ENCODE measurements around the gene SH2D3C. TPM values are rescaled to one million over a fixed set of nuclear protein-coding genes. Genes with fewer than 3 reads are reported as not detected.
A peak's percentile ranks its signal among the peaks of the same experiment; 100 is the strongest.

Gene SH2D3C
- total and polyA plus RNA-seq, 2 of the 8 experiments (the other 6 are each of a cell fraction or from before 2014, with no cell fraction given) = 6.4 to 8.1 TPM

GRCh38 chr9:127763918-127764384, 14.5 kb downstream of the SH2D3C start:
- DNase-seq (ENCODE audit: low read depth in 1 of 2, low spot score in 2 of 2) (peak in 1 of 2 experiments; percentile 85), FAIRE-seq (no peak)
- H2BK20ac ChIP-seq (ENCODE audit: low read length) = no peak overlapping the region
- no peak overlapping the region for H4K8ac ChIP-seq (ENCODE audit: extremely low read depth, insufficient read depth, low read length)
- H4K91ac ChIP-seq (replicated peaks; ENCODE audit: insufficient read length, low read length) = no peak overlapping the region
- no peak overlapping the region; a peak in 1 of 4 replicates for H3K4me2 ChIP-seq (ENCODE audit: insufficient read depth in 1 of 2, low read depth in 2 of 2, low read length in 2 of 2)
- H3K23me2 ChIP-seq (ENCODE audit: low read depth, low read length) = no peaks in the 10 kb centered on the region
- H3K4ac ChIP-seq (replicated peaks; ENCODE audit: insufficient read length, low read depth, low read length) = no peak overlapping the region
- peak overlapping the region; percentile 55; the same call in 1 of the 2 replicates for H2BK5ac ChIP-seq (ENCODE audit: low read depth, low read length)
- H2AK5ac ChIP-seq (ENCODE audit: low read depth, low read length) = no peak overlapping the region
- no peaks in the 10 kb centered on the region for H3K27me3 ChIP-seq (replicated peaks in 1 of 4; ENCODE audit: control insufficient read depth in 3 of 4, extremely low read depth in 1 of 4, insufficient read depth in 3 of 4, low read length in 3 of 4)
- H2BK120ac ChIP-seq (replicated peaks; ENCODE audit: low read depth, low read length) = no peak overlapping the region
- H2BK15ac ChIP-seq (ENCODE audit: low read length) = peak overlapping the region; percentile 61; the same call in 1 of the 2 replicates
- no peak overlapping the region for H3K56ac ChIP-seq (replicated peaks; ENCODE audit: insufficient read length, low read depth, low read length)
- WGBS, 2 experiments (ENCODE audit: extremely low coverage in 1 of 2, insufficient coverage in 1 of 2, insufficient read length in 1 of 2, insufficient replicate concordance in 2 of 2, low coverage in 1 of 2, low lambda C conversion rate in 2 of 2, missing lambda C conversion rate in 1 of 2) = 67% methylated on average over 7 of the region's 7 CpGs; no CpG with 5 or more reads in 1 of the 2 experiments
- 0 out of 8 replicates have a peak overlapping the region, but pooled peaks of 1 of the 4 experiments have one; percentile 0 for H3K4me3 ChIP-seq (ENCODE audit: extremely low read depth in 1 of 4, insufficient read depth in 2 of 4, low read depth in 3 of 4, low read length in 4 of 4)
- no peaks in the 10 kb centered on the region for H3K79me1 ChIP-seq (ENCODE audit: low read depth, low read length)
- H2AFZ ChIP-seq (ENCODE audit: low read length) = no peak overlapping the region
- H3K27ac ChIP-seq (ENCODE audit: low read depth, low read length) = no peak overlapping the region
- ChIA-PET CTCF (ENCODE audit: partially characterized antibody) (interaction anchor here (0.5 to 14.6 kb wide), 27 partner anchors 9 to 259 kb away, joined by 3 to 227 read pairs (median 4); partner anchors contain the start of genes CDK9, ENG and SH2D3C), POLR2A (ENCODE audit: partially characterized antibody) (interaction anchor here (1.0 to 1.9 kb wide), 5 partner anchors 8 to 29 kb away, joined by 3 to 7 read pairs (median 6); partner anchors contain the start of gene CDK9)
- no peak overlapping the region for H3K23ac ChIP-seq (ENCODE audit: insufficient read length)
- no peak overlapping the region for H2BK12ac ChIP-seq (ENCODE audit: low read depth, low read length)
- no peak overlapping the region for H3K14ac ChIP-seq (ENCODE audit: insufficient read length)
- no peaks in the 10 kb centered on the region for H3K9me3 ChIP-seq (ENCODE audit: insufficient read depth in 2 of 2, low read depth in 1 of 2, low read length in 1 of 2)
- peaks cover 0 to 20% (median 14%) of the 10 kb centered on the region in 4 experiments; a peak in 6 of 7 replicates for H3K4me1 ChIP-seq (replicated peaks in 1 of 4; ENCODE audit: control insufficient read depth in 3 of 4, insufficient read depth in 4 of 4, low read length in 3 of 4)
- H4K5ac ChIP-seq (ENCODE audit: insufficient read length, low read depth, low read length) = no peak overlapping the region
- H3K36me3 ChIP-seq (ENCODE audit: control insufficient read depth in 2 of 4, insufficient read depth in 4 of 4, low read length in 3 of 4) = no peaks in the 10 kb centered on the region
- H3K79me2 ChIP-seq (ENCODE audit: control insufficient read depth in 1 of 2, insufficient read depth in 2 of 2, low read length in 2 of 2) = no peaks in the 10 kb centered on the region
- H3K18ac ChIP-seq (ENCODE audit: extremely low read depth, low read length) = no peak overlapping the region; the same call in 1 of the 2 replicates
- no peaks in the 10 kb centered on the region for H4K20me1 ChIP-seq (replicated peaks in 1 of 2; ENCODE audit: control insufficient read depth in 1 of 2, insufficient read depth in 2 of 2, low read length in 2 of 2)
- H3K9ac ChIP-seq (replicated peaks in 1 of 4; ENCODE audit: extremely low read depth in 1 of 4, low read depth in 3 of 4, low read length in 3 of 4) = no peak overlapping the region
- 0 out of 2 replicates have a peak, but pooled peaks have one; percentile 18 for TF ChIP-seq CREB1 (IDR thresholded peaks at IDR 0.05)
- TF ChIP-seq TAF7 (optimal IDR thresholded peaks at IDR 0.05; ENCODE audit: borderline replicate concordance, low read depth, low read length) = no peak
- no peak for TF ChIP-seq SIRT6 (IDR thresholded peaks at IDR 0.05; ENCODE audit: low read length)
- no peak for TF ChIP-seq SP4 (IDR thresholded peaks at IDR 0.05; ENCODE audit: low read length)
- TF ChIP-seq YY1 (IDR thresholded peaks at IDR 0.05; ENCODE audit: low read depth, low read length) = no peak
- peak; percentile 80; the same call in 1 of the 2 replicates for TF ChIP-seq EGR1 (IDR thresholded peaks at IDR 0.05; ENCODE audit: borderline replicate concordance, low read depth, low read length)
- TF ChIP-seq RAD21 (IDR thresholded peaks at IDR 0.05 in 1 of 2, conservative IDR thresholded peaks at IDR 0.05 in 1 of 2; ENCODE audit: low read depth in 2 of 2, low read length in 2 of 2) = peak; percentile 77 to 78
- peak; percentile 28 for TF ChIP-seq ASH2L (IDR thresholded peaks at IDR 0.05; ENCODE audit: low read length)
- TF ChIP-seq BRCA1 (IDR thresholded peaks at IDR 0.05; ENCODE audit: low read depth, low read length) = no peak
- no peak for TF ChIP-seq RFX5 (IDR thresholded peaks at IDR 0.05; ENCODE audit: borderline replicate concordance, low read depth, low read length)
- TF ChIP-seq ZNF274 (IDR thresholded peaks at IDR 0.05; ENCODE audit: borderline replicate concordance, extremely low read depth, low read length) = no peak
- TF ChIP-seq, protein P1, sequence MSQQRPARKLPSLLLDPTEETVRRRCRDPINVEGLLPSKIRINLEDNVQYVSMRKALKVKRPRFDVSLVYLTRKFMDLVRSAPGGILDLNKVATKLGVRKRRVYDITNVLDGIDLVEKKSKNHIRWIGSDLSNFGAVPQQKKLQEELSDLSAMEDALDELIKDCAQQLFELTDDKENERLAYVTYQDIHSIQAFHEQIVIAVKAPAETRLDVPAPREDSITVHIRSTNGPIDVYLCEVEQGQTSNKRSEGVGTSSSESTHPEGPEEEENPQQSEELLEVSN (IDR thresholded peaks at IDR 0.05) = no peak
